GM19324 (cell line): ENCODE measurements around the gene RPL10A.

Experiments
- ATAC-seq: cut with Tn5 transposase; IDR thresholded peaks from one replicate; pipeline ENCODE4 v1.9.1; 2021; ENCODE audit warnings: mild to moderate bottlenecking, moderate library complexity; ENCODE audit not compliant: unreplicated experiment, low FRiP score

RPL10A gene

GRCh38 chr6:35474131-35474941, 6.1 kb downstream of the RPL10A start:
- no peak for ATAC-seq

- no peak for ATAC-seq
Measured at GRCh38 chr6:35474942-35475570, 6.9 kb downstream of the RPL10A start.

- ATAC-seq: no peak
Measured at GRCh38 chr6:35475573-35475972, 7.4 kb downstream of the RPL10A start.

GRCh38 chr6:35476004-35476403, 7.8 kb downstream of the RPL10A start:
- no peak for ATAC-seq

GRCh38 chr6:35477028-35477427, 8.8 kb downstream of the RPL10A start:
- no peak for ATAC-seq

GRCh38 chr6:35477551-35478179, 9.5 kb downstream of the RPL10A start:
- no peak for ATAC-seq

GRCh38 chr6:35478259-35478658, 10.1 kb downstream of the RPL10A start:
- no peak for ATAC-seq

GRCh38 chr6:35480176-35480575, 12.0 kb downstream of the RPL10A start:
- no peak for ATAC-seq

- no peak for ATAC-seq
Measured at GRCh38 chr6:35481226-35481625, 13.0 kb downstream of the RPL10A start.

- ATAC-seq: no peak
Measured at GRCh38 chr6:35483062-35483461, 14.9 kb downstream of the RPL10A start.

GRCh38 chr6:35483490-35483889, 15.3 kb downstream of the RPL10A start:
- no peak for ATAC-seq

GRCh38 chr6:35483893-35484645, 15.9 kb downstream of the RPL10A start:
- no peak for ATAC-seq

GRCh38 chr6:35484921-35485392, 16.8 kb downstream of the RPL10A start:
- no peak for ATAC-seq

GRCh38 chr6:35485402-35485877, 17.2 kb downstream of the RPL10A start:
- no peak for ATAC-seq

GRCh38 chr6:35486005-35486925, 18.1 kb downstream of the RPL10A start:
- no peak for ATAC-seq

- ATAC-seq: no peak
Measured at GRCh38 chr6:35487658-35488516, 19.7 kb downstream of the RPL10A start.

- ATAC-seq: no peak
Measured at GRCh38 chr6:35488517-35488862, 20.3 kb downstream of the RPL10A start.

GRCh38 chr6:35489066-35489465, 20.9 kb downstream of the RPL10A start:
- ATAC-seq: no peak
